Gastrocnemius medialis (tissue), 4 donors: ENCODE data around the gene RFTN1. TPM values are rescaled to one million over a fixed set of nuclear protein-coding genes. Genes with fewer than 3 reads are reported as not detected.

Experiments
- ATAC-seq, 2 donors: fragments of 150-250 bp; one replicate each; pipeline ENCODE4 v1.9.1; 2016
- DNase-seq, 2 donors: peaks; one replicate each; pipeline ENCODE4 v3.0.0-alpha.2; 2019
- H3K27ac ChIP-seq, 4 donors: fragments of 200-600 bp; sonication (generic); 1 replicate in 1 of 4; 2 replicates in 3 of 4; pipeline ENCODE4 v1.5.1; 2016 to 2018; ENCODE audit warnings: mild to moderate bottlenecking in 2 of 4, moderate library complexity in 1 of 4
- H3K27me3 ChIP-seq, 3 donors: fragments of 200-600 bp; sonication (generic) in 2 of 3; 1 replicate in 1 of 3; 2 replicates in 2 of 3; pipeline versions ENCODE4 v1.5.1 to v1.6.0; 2016 to 2019; ENCODE audit warnings: mild to moderate bottlenecking in 1 of 3, moderate library complexity in 1 of 3
- H3K36me3 ChIP-seq, 2 donors: fragments of 200-600 bp; sonication (generic) in 1 of 2; one replicate each; pipeline ENCODE4 v1.5.1; 2017 to 2018
- H3K4me1 ChIP-seq, 2 donors: fragments of 200-600 bp; sonication (generic) in 1 of 2; one replicate each; pipeline ENCODE4 v1.5.1; 2016 to 2017; ENCODE audit warnings: mild to moderate bottlenecking in 2 of 2
- H3K4me3 ChIP-seq, 4 donors: fragments of 200-600 bp; sonication (generic) in 3 of 4; 1 replicate in 1 of 4; 2 replicates in 3 of 4; pipeline ENCODE4 v1.5.1; 2016 to 2019; ENCODE audit warnings: mild to moderate bottlenecking in 2 of 4
- H3K9me3 ChIP-seq, 3 donors: fragments of 200-600 bp; sonication (generic) in 2 of 3; 1 replicate in 1 of 3; 2 replicates in 2 of 3; pipeline ENCODE4 v1.5.1; 2016 to 2019
- POLR2A ChIP-seq, 2 donors: fragments of 450-650 bp; IDR thresholded peaks; one replicate each; pipeline ENCODE4 v1.6.1; 2017; ENCODE audit warnings: antibody characterized with exemption in 2 of 2, mild to moderate bottlenecking in 2 of 2, moderate library complexity in 2 of 2
- in situ Hi-C, 4 donors: fragments of 200-750 bp; cut with MboI; loops; one replicate each; pipeline versions ENCODE4 v1.15.0 to v1.8.0; 2017; ENCODE audit warnings: low sequenced_read_pairs in 4 of 4
- intact Hi-C: fragments of 100-400 bp; cut with DNase I; formaldehyde crosslinking; loops from one replicate; pipeline ENCODE4 v1.15.1; 2023; ENCODE audit warnings: low total_unique reads
- total RNA-seq, 4 donors: library from RNA; depleted of rRNA; stranded (reverse); fragments of >200 nt; gene quantifications; one replicate each; pipeline versions ENCODE4 v1.1.0 to v1.2.3, GENCODE V29; 2016
- TF ChIP-seq, protein P1 (sequence below), 5 experiments: fragments of 450-650 bp in 3 of 5; fragments of 200-600 bp in 2 of 5; sonication (generic) in 2 of 5; IDR thresholded peaks in 4 of 5; conservative IDR thresholded peaks in 1 of 5; 1 replicate in 4 of 5; 2 replicates in 1 of 5; pipeline ENCODE4 v1.5.1; 2016 to 2019; ENCODE audit warnings: antibody characterized with exemption in 5 of 5, mild to moderate bottlenecking in 3 of 5, moderate library complexity in 3 of 5

The RFTN1 gene
- total RNA-seq, 4 donors from 2014 or later: 10.7 to 22.8 (median 11.7) TPM

DNA sequence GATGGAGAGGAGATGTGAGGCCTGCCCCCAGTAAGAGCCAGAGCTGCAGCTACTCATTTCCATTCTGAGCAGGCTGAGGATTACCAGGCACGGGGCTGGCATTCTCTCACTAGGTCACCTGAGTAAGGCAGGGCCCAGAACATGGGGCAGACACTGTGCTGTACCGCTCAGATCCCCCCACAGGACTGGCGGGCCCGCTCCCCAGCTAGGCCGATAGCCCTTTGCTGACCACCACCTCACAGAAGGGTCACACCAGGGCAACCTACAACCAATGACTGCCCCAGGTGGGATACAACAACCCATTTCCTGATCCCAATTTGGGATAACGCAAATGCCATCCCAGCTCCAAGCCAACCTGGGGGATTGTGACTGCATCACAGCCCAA lies 195.9 kb downstream of the RFTN1 start:
- Histone ChIP-seq H3K36me3 (peaks cover 0 to 18% of the 10 kb centered on the region in 2 donors), H3K4me3 (no peak overlapping the region), H3K27me3 (no peaks in the 10 kb centered on the region), H3K27ac (no peak overlapping the region), H3K4me1 (peaks cover 6 to 8% of the 10 kb centered on the region in 2 donors), H3K9me3 (no peaks in the 10 kb centered on the region)
- intact Hi-C loops (no loop called here), in situ Hi-C loops (loop anchor here in 1 of 4 donors (10.0 kb wide), 1 partner anchor 57 kb away; no protein-coding TSS in a partner anchor)
- TF ChIP-seq POLR2A (IDR thresholded peaks at IDR 0.05): no peak
- TF ChIP-seq, protein P1, sequence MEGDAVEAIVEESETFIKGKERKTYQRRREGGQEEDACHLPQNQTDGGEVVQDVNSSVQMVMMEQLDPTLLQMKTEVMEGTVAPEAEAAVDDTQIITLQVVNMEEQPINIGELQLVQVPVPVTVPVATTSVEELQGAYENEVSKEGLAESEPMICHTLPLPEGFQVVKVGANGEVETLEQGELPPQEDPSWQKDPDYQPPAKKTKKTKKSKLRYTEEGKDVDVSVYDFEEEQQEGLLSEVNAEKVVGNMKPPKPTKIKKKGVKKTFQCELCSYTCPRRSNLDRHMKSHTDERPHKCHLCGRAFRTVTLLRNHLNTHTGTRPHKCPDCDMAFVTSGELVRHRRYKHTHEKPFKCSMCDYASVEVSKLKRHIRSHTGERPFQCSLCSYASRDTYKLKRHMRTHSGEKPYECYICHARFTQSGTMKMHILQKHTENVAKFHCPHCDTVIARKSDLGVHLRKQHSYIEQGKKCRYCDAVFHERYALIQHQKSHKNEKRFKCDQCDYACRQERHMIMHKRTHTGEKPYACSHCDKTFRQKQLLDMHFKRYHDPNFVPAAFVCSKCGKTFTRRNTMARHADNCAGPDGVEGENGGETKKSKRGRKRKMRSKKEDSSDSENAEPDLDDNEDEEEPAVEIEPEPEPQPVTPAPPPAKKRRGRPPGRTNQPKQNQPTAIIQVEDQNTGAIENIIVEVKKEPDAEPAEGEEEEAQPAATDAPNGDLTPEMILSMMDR (IDR thresholded peaks at IDR 0.05 in 4 of 5, conservative IDR thresholded peaks at IDR 0.05 in 1 of 5): no peak
- no peak for ATAC-seq
- no peak for DNase-seq

DNA sequence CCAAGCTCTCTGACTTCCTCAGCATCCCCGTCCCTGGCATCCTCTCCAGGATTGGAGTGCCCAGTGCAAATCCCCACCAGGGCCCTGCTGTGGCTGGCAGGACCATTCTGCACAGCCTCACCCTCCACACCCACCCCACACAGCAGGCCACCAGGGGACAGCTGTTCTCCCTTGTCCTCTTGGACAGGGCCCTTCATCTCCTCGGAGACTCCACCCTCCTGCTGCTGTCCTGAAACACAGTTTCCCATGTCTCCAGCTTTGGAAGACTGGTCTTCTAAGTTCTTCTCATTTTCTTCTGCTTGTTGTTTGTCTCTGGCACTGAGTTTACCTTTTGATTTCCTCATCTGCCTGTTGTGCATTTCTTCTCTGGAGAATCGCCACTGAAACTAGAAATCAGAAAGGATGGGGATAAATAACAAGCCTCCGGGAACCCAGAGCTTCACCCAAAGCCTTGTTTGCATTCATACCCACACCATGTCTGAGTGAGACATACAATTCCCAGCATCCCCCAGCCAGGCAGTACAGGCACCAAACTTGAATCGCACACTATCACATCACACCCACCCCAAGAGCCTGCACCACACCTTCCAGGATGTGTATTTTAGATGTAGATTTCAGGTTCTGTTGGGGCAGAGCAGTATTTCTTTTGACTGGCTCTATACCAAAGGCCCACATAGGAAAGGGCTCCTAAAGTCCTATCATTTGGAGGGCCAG lies 196.5 kb downstream of the RFTN1 start:
- in situ Hi-C loops (loop anchor here in 1 of 4 donors (10.0 kb wide), 1 partner anchor 58 kb away; no protein-coding TSS in a partner anchor), intact Hi-C loops (no loop called here)
- DNase-seq: no peak
- peaks cover 0 to 12% of the 10 kb centered on the region in 2 donors for H3K36me3 ChIP-seq
- peaks cover 12 to 13% of the 10 kb centered on the region in 2 donors for H3K4me1 ChIP-seq
- H3K27ac ChIP-seq: no peak overlapping the region
- no peak for TF ChIP-seq POLR2A (IDR thresholded peaks at IDR 0.05)
- TF ChIP-seq, protein P1 (IDR thresholded peaks at IDR 0.05 in 4 of 5, conservative IDR thresholded peaks at IDR 0.05 in 1 of 5): no peak
- H3K27me3 ChIP-seq: no peaks in the 10 kb centered on the region
- no peak for ATAC-seq
- H3K4me3 ChIP-seq: no peak overlapping the region
- no peaks in the 10 kb centered on the region for H3K9me3 ChIP-seq

DNA sequence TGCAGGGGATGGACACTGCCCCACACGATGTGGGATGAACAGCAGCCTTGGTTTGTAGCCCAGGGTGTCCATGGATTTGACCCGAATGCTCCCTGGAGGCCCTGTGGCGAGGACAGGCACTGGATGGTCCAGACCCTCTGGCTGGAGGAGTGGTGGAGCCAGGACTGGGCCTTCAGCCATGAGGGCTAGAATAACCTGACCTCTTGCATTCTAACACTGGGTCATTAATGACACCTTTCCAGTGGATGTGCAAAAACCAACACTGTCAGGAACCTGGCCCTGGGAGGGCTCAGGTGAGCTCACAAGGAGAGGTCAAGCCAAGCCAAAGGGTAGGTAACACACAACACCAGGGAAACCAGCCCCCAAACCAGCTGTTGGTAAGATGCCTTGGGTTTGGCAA lies 197.1 kb downstream of the RFTN1 start:
- no peaks in the 10 kb centered on the region for H3K9me3 ChIP-seq
- H3K27ac ChIP-seq: no peak overlapping the region
- peaks cover 0 to 8% of the 10 kb centered on the region in 2 donors for H3K36me3 ChIP-seq
- no peak overlapping the region for H3K4me3 ChIP-seq
- intact Hi-C loops: no loop called here
- ATAC-seq: no peak
- no peak for TF ChIP-seq POLR2A (IDR thresholded peaks at IDR 0.05)
- TF ChIP-seq, protein P1 (IDR thresholded peaks at IDR 0.05 in 4 of 5, conservative IDR thresholded peaks at IDR 0.05 in 1 of 5): no peak
- no peak for DNase-seq
- H3K4me1 ChIP-seq: peaks cover 17 to 18% of the 10 kb centered on the region in 2 donors
- no peaks in the 10 kb centered on the region for H3K27me3 ChIP-seq
- in situ Hi-C loops: loop anchor here in 1 of 4 donors (10.0 kb wide), 1 partner anchor 58 kb away; no protein-coding TSS in a partner anchor

DNA sequence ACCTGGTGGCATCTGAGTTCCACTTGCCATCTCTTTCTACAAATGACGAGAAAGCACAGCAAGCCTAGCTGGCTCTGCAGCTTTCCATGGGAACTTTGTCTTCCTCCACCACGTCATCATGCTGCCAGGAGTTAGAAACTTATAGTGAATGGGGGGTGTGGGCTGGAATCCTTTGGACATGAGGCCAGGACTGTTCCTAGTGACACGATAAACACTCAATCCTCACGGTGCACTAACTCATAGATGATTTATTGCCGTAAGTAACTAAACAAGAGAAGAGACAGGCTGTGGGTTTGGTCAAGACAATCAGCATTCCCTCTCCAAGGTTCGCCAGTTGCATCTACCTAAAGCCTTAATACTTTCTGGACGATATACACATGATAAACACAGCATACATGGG lies 197.9 kb downstream of the RFTN1 start:
- ATAC-seq: no peak
- intact Hi-C loops (no loop called here), in situ Hi-C loops (loop anchor here in 1 of 4 donors (10.0 kb wide), 1 partner anchor 59 kb away; no protein-coding TSS in a partner anchor)
- Histone ChIP-seq H3K36me3 (peaks cover 0 to 8% of the 10 kb centered on the region in 2 donors), H3K27me3 (no peaks in the 10 kb centered on the region), H3K27ac (no peak overlapping the region), H3K4me3 (no peak overlapping the region), H3K4me1 (peaks cover 20 to 21% of the 10 kb centered on the region in 2 donors), H3K9me3 (no peaks in the 10 kb centered on the region)
- TF ChIP-seq, protein P1 (IDR thresholded peaks at IDR 0.05 in 4 of 5, conservative IDR thresholded peaks at IDR 0.05 in 1 of 5): no peak
- TF ChIP-seq POLR2A (IDR thresholded peaks at IDR 0.05): no peak
- DNase-seq: no peak
